Type B pancreatic cell (in vitro differentiated cells): Measurements from ENCODE around the gene SOD3. TPM values are rescaled to one million over a fixed set of nuclear protein-coding genes. Genes with fewer than 3 reads are reported as not detected.

Experiments
- DNase-seq: peaks from one replicate; pipeline ENCODE4 v3.0.0; 2021; ENCODE audit warnings: mixed read lengths; ENCODE audit not compliant: unreplicated experiment; ENCODE audit errors: extremely low spot score
- H3K27ac Mint-ChIP-seq: 2 replicates; pipeline ENCODE4 v1.8.0; 2021; ENCODE audit warnings: mild to moderate bottlenecking, mixed read lengths
- H3K27me3 Mint-ChIP-seq: 2 replicates; pipeline ENCODE4 v1.8.0; 2021; ENCODE audit warnings: mixed read lengths
- H3K36me3 Mint-ChIP-seq: 2 replicates; pipeline ENCODE4 v1.8.0; 2021; ENCODE audit warnings: mixed read lengths
- H3K4me1 Mint-ChIP-seq: one replicate; pipeline ENCODE4 v1.8.0; 2021; ENCODE audit warnings: mixed read lengths; ENCODE audit not compliant: unreplicated experiment
- H3K4me3 Mint-ChIP-seq: 2 replicates; pipeline ENCODE4 v1.8.0; 2021; ENCODE audit warnings: mild to moderate bottlenecking, mixed read lengths
- H3K9me3 Mint-ChIP-seq: 2 replicates; pipeline ENCODE4 v1.8.0; 2021; ENCODE audit warnings: mixed read lengths
- CTCF ChIP-seq: fragments of 200-600 bp; sonication (generic); conservative IDR thresholded peaks from 2 replicates; pipeline ENCODE4 v1.5.0; 2021; ENCODE audit warnings: antibody characterized with exemption, mild to moderate bottlenecking
- total RNA-seq: library from RNA; stranded (reverse); gene quantifications from 2 replicates; pipeline ENCODE4 v1.2.1, GENCODE V29; 2021; ENCODE audit warnings: low replicate concordance

Gene SOD3
- total RNA-seq, 1 donor from 2014 or later: 5.4 TPM

GRCh38 chr4:24765376-24765988 lies 29.9 kb upstream of the SOD3 start:
- Mint-ChIP-seq H3K4me3 (no peak overlapping the region), H3K27ac (no peak overlapping the region), H3K36me3 (no peaks in the 10 kb centered on the region), H3K9me3 (no peaks in the 10 kb centered on the region), H3K4me1 (peaks cover 5% of the 10 kb centered on the region), H3K27me3 (no peaks in the 10 kb centered on the region)
- no peak for DNase-seq
- TF ChIP-seq CTCF: no peak

- DNase-seq: no peak
- no peak for TF ChIP-seq CTCF
- Mint-ChIP-seq H3K36me3 (no peaks in the 10 kb centered on the region), H3K4me3 (no peak overlapping the region), H3K27me3 (no peaks in the 10 kb centered on the region), H3K4me1 (peaks cover 5% of the 10 kb centered on the region), H3K9me3 (no peaks in the 10 kb centered on the region), H3K27ac (no peak overlapping the region)
These were observed 27.4 kb upstream of the SOD3 start for GRCh38 chr4:24768006-24768405.

- no peak for TF ChIP-seq CTCF
- Mint-ChIP-seq H3K27ac (no peak overlapping the region), H3K9me3 (no peaks in the 10 kb centered on the region), H3K4me3 (no peak overlapping the region), H3K4me1 (peaks cover 5% of the 10 kb centered on the region), H3K27me3 (no peaks in the 10 kb centered on the region), H3K36me3 (no peaks in the 10 kb centered on the region)
- no peak for DNase-seq
These were observed 26.8 kb upstream of the SOD3 start for GRCh38 chr4:24768604-24769003.

GRCh38 chr4:24769571-24769970 lies 25.8 kb upstream of the SOD3 start:
- no peak overlapping the region for H3K27ac Mint-ChIP-seq
- TF ChIP-seq CTCF: no peak
- no peak for DNase-seq
- H3K27me3 Mint-ChIP-seq: no peaks in the 10 kb centered on the region
- H3K4me3 Mint-ChIP-seq: no peak overlapping the region
- H3K4me1 Mint-ChIP-seq: peaks cover 5% of the 10 kb centered on the region
- no peaks in the 10 kb centered on the region for H3K36me3 Mint-ChIP-seq
- no peaks in the 10 kb centered on the region for H3K9me3 Mint-ChIP-seq

DNA sequence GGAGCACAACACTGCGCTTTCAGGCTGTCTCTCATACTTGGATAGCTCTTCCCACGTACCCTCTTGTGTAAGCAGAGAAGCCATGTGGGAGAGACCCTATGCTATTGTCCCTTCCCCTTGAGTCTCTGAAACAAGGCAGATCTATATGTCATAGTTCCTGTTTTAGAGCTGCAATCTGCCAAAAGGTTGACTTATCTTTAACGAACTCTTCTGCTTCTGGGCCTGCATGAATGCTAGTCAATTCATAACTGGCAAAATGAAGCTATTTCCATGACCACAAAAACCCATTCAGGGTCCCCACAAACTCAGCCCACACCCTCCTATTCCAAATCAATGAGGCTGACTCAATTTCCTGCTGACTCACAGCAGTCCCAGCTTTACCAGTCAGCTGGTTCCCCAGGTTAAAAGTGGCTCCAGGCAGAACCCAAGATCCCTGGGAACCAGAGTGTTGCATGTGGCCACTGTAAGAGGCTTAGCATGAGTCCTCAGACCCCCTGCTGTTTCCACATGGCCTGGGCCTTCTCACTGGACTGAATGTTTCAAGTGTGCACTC lies 25.3 kb upstream of the SOD3 start:
- no peaks in the 10 kb centered on the region for H3K9me3 Mint-ChIP-seq
- no peak overlapping the region for H3K27ac Mint-ChIP-seq
- H3K4me3 Mint-ChIP-seq: no peak overlapping the region
- no peaks in the 10 kb centered on the region for H3K27me3 Mint-ChIP-seq
- no peak for DNase-seq
- H3K4me1 Mint-ChIP-seq: peaks cover 4% of the 10 kb centered on the region
- H3K36me3 Mint-ChIP-seq: no peaks in the 10 kb centered on the region
- no peak for TF ChIP-seq CTCF
